Nephron progenitor cell (in vitro differentiated cells): ENCODE data around the gene RPTOR.

ENCODE experiments used
- DNase-seq: peaks from one replicate; pipeline ENCODE4 v3.0.0; 2021
- H3K27ac Mint-ChIP-seq: 2 replicates; pipeline ENCODE4 v1.8.0; 2021; ENCODE audit warnings: mild to moderate bottlenecking, moderate library complexity, mixed read lengths
- H3K27me3 Mint-ChIP-seq: 2 replicates; pipeline ENCODE4 v1.8.0; 2021; ENCODE audit warnings: mild to moderate bottlenecking, low read depth, mixed read lengths; ENCODE audit not compliant: poor library complexity
- H3K36me3 Mint-ChIP-seq: 2 replicates; pipeline ENCODE4 v1.8.0; 2021; ENCODE audit warnings: low read depth, mixed read lengths
- H3K4me1 Mint-ChIP-seq: 2 replicates; pipeline ENCODE4 v1.8.0; 2021; ENCODE audit warnings: mixed read lengths
- H3K4me3 Mint-ChIP-seq: 2 replicates; pipeline ENCODE4 v1.8.0; 2021; ENCODE audit warnings: mild to moderate bottlenecking, moderate library complexity, mixed read lengths
- H3K9me3 Mint-ChIP-seq: 2 replicates; pipeline ENCODE4 v1.8.0; 2021; ENCODE audit warnings: mild to moderate bottlenecking, moderate library complexity, mixed read lengths
- CTCF ChIP-seq: fragments of 200-600 bp; sonication (generic); IDR thresholded peaks from 2 replicates; pipeline ENCODE4 v1.5.0; 2021; ENCODE audit warnings: antibody characterized with exemption

Gene RPTOR

DNA sequence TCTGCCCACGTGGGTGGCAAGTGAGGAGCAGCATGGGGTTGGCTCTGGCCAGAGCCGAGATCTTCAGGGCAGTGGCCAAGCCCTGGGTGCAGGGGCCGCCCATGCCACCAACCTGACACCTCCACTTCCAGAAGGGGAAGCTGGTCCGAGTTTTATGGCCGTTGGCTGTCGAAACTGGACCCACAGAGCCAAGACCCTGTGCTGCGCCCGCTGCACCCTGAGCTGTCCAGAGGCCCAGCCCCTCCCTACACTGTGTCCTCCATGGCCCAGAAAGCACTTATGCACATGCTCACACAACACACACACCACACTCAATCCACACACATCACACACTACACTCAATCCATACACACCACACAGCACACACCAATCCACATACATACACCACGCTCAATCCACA lies 33.9 kb upstream of the RPTOR start:
- TF ChIP-seq CTCF = no peak

GRCh38 chr17:80511222-80512180 lies 33.1 kb upstream of the RPTOR start:
- Mint-ChIP-seq H3K27ac (no peak overlapping the region), H3K36me3 (no peaks in the 10 kb centered on the region), H3K9me3 (no peaks in the 10 kb centered on the region), H3K4me1 (peaks cover 13% of the 10 kb centered on the region), H3K27me3 (peaks cover 38% of the 10 kb centered on the region), H3K4me3 (no peak overlapping the region)
- TF ChIP-seq CTCF = peak; percentile 18
- peak; percentile 33 for DNase-seq

More for the DNA sequence above, 33.9 kb upstream of the RPTOR start:
- no peaks in the 10 kb centered on the region for H3K9me3 Mint-ChIP-seq
- H3K27me3 Mint-ChIP-seq = peaks cover 45% of the 10 kb centered on the region
- H3K27ac Mint-ChIP-seq = no peak overlapping the region
- H3K4me1 Mint-ChIP-seq = peaks cover 10% of the 10 kb centered on the region
- DNase-seq = no peak
- H3K36me3 Mint-ChIP-seq = no peaks in the 10 kb centered on the region
- no peak overlapping the region for H3K4me3 Mint-ChIP-seq

DNA sequence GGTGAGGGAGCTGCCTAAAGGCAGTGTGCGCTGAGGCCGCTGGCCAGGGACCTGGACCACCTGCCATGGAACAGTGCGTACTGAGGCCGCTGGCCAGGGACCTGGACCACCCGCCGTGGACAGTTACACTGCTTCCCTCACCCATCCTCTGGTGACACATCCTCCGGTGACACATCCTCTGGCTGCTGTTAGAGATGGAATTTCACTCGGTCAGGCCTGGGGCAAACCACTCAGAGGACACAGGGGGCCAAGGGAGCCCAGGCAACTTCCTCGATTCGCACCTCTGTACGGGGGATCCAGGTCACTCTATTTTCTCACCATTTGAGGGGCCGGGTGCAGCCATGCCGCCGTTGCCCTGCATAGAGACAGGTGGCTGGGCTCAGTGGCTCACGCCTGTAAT lies 32.4 kb upstream of the RPTOR start:
- no peaks in the 10 kb centered on the region for H3K9me3 Mint-ChIP-seq
- H3K27ac Mint-ChIP-seq = no peak overlapping the region
- H3K4me1 Mint-ChIP-seq = peaks cover 20% of the 10 kb centered on the region
- H3K36me3 Mint-ChIP-seq = no peaks in the 10 kb centered on the region
- no peak for DNase-seq
- H3K4me3 Mint-ChIP-seq = no peak overlapping the region
- peaks cover 34% of the 10 kb centered on the region for H3K27me3 Mint-ChIP-seq
- TF ChIP-seq CTCF = no peak

- H3K4me1 Mint-ChIP-seq = peaks cover 23% of the 10 kb centered on the region
- no peaks in the 10 kb centered on the region for H3K36me3 Mint-ChIP-seq
- no peak for DNase-seq
- no peak for TF ChIP-seq CTCF
- H3K27ac Mint-ChIP-seq = no peak overlapping the region
- peak overlapping the region; percentile 12 for H3K4me3 Mint-ChIP-seq
- H3K27me3 Mint-ChIP-seq = peaks cover 26% of the 10 kb centered on the region
- no peaks in the 10 kb centered on the region for H3K9me3 Mint-ChIP-seq
Measured at GRCh38 chr17:80513201-80513600, 31.4 kb upstream of the RPTOR start.

GRCh38 chr17:80513892-80514291 lies 30.7 kb upstream of the RPTOR start:
- H3K27me3 Mint-ChIP-seq = peaks cover 26% of the 10 kb centered on the region
- TF ChIP-seq CTCF = no peak
- no peak overlapping the region for H3K27ac Mint-ChIP-seq

More at GRCh38 chr17:80513892-80514291, 30.7 kb upstream of the RPTOR start:
- no peak overlapping the region for H3K4me3 Mint-ChIP-seq
- H3K9me3 Mint-ChIP-seq = no peaks in the 10 kb centered on the region
- H3K36me3 Mint-ChIP-seq = no peaks in the 10 kb centered on the region
- no peak for DNase-seq
- peaks cover 30% of the 10 kb centered on the region for H3K4me1 Mint-ChIP-seq
